ENCODE measurements around the gene CRISP1. TPM values are rescaled to one million over a fixed set of nuclear protein-coding genes. Genes with fewer than 3 reads are reported as not detected.

CRISP1 gene
- total and polyA plus RNA-seq, 2 donors (not counting 3 experiments of a cell fraction or from before 2014, with no cell fraction given), result not detected

DNA sequence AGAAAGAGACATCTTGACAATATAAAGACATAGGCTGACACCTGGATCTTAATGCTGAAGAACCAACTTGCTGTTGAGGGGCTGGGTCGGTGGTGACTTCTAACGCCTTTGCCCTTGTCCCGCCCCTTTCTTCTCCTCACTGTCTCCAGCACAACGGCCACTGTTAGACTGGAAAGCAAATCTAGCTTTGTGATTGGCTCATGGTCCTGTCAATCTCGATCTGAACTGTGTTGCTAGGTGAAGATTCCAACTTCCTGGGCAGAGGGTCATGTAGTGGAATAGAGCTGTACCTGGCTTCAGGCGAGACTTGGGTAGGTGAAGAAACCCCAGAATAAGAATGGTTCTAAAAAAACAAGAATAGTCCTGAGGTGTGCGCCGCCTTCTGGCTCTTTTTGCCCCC is 79.2 kb downstream of the CRISP1 start, which contains the start of gene PGK2:
Gene PGK2, minus strand, starts transcription at position 110 of the 400 bp plus-strand sequence. Its CDS starts 98 bp downstream, at position 12.
- Histone ChIP-seq H3K27me3 (ENCODE audit: control insufficient read depth in 2 of 2, insufficient read depth in 2 of 2, low read length in 2 of 2) (no peaks in the 10 kb centered on the region), H3K4me1 (ENCODE audit: control insufficient read depth, extremely low read depth, insufficient read depth, low read length) (no peaks in the 10 kb centered on the region), H3K27ac (ENCODE audit: insufficient read depth, low read depth, low read length) (no peak within 1 kb of the TSS), H4K20me1 (replicated peaks; ENCODE audit: control insufficient read depth, extremely low read depth, insufficient read depth, low read length) (no peaks in the 10 kb centered on the region), H3K9ac (replicated peaks; ENCODE audit: extremely low read depth, insufficient read depth, low read length) (no peak within 1 kb of the TSS), H3K79me2 (ENCODE audit: control insufficient read depth, insufficient read depth, low read length) (no peaks in the 10 kb centered on the region), H3K4me2 (ENCODE audit: insufficient read depth, low read length) (no peak within 1 kb of the TSS), H3K9me1 (replicated peaks; ENCODE audit: control insufficient read depth, extremely low read depth, insufficient read depth, low read length) (no peaks in the 10 kb centered on the region), H3K36me3 (ENCODE audit: control insufficient read depth in 2 of 2, extremely low read depth in 1 of 2, insufficient read depth in 2 of 2, low read length in 2 of 2) (no peaks in the 10 kb centered on the region), H3K9me3 (replicated peaks; ENCODE audit: control insufficient read depth, insufficient read depth, low read length) (peaks cover 4% of the 10 kb centered on the region), H3K4me3 (replicated peaks in 1 of 3; ENCODE audit: insufficient read depth in 1 of 3, low read depth in 1 of 3, low read length in 3 of 3) (no peak within 1 kb of the TSS), H2AFZ (ENCODE audit: low read depth, low read length) (no peak within 1 kb of the TSS)
- intact Hi-C loops (cut with micrococcal nuclease), result no loop called here
- TF ChIP-seq, protein P1, sequence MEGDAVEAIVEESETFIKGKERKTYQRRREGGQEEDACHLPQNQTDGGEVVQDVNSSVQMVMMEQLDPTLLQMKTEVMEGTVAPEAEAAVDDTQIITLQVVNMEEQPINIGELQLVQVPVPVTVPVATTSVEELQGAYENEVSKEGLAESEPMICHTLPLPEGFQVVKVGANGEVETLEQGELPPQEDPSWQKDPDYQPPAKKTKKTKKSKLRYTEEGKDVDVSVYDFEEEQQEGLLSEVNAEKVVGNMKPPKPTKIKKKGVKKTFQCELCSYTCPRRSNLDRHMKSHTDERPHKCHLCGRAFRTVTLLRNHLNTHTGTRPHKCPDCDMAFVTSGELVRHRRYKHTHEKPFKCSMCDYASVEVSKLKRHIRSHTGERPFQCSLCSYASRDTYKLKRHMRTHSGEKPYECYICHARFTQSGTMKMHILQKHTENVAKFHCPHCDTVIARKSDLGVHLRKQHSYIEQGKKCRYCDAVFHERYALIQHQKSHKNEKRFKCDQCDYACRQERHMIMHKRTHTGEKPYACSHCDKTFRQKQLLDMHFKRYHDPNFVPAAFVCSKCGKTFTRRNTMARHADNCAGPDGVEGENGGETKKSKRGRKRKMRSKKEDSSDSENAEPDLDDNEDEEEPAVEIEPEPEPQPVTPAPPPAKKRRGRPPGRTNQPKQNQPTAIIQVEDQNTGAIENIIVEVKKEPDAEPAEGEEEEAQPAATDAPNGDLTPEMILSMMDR (IDR thresholded peaks at IDR 0.05; ENCODE audit: extremely low read depth in 1 of 2, insufficient read depth in 1 of 2, low read depth in 1 of 2, low read length in 2 of 2), result no peak
- TF ChIP-seq GATA2 (IDR thresholded peaks at IDR 0.05; ENCODE audit: insufficient read depth, insufficient read length, low read depth, low read length), result no peak
- TF ChIP-seq MYC (IDR thresholded peaks at IDR 0.05; ENCODE audit: low read depth, low read length), result no peak
- no peak for TF ChIP-seq JUN (IDR thresholded peaks at IDR 0.05; ENCODE audit: borderline replicate concordance, insufficient read depth, insufficient read length, low read depth)
- TF ChIP-seq POLR2A (IDR thresholded peaks at IDR 0.05; ENCODE audit: low read depth, low read length), result no peak
- TF ChIP-seq EZH2 (IDR thresholded peaks at IDR 0.05; ENCODE audit: borderline replicate concordance, low read depth, low read length, severe bottlenecking), result no peak
- no peak for TF ChIP-seq FOS (IDR thresholded peaks at IDR 0.05; ENCODE audit: borderline replicate concordance, insufficient read depth, low read length)
- no peak for TF ChIP-seq POLR2AphosphoS5 (IDR thresholded peaks at IDR 0.05; ENCODE audit: insufficient read depth, low read depth, low read length)
- TF ChIP-seq, protein P2, sequence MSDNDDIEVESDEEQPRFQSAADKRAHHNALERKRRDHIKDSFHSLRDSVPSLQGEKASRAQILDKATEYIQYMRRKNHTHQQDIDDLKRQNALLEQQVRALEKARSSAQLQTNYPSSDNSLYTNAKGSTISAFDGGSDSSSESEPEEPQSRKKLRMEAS (IDR thresholded peaks at IDR 0.05; ENCODE audit: insufficient read depth, insufficient read length), result no peak
- FAIRE-seq, result no peak
- ChIA-PET CTCF (no interaction called here), POLR2A (no interaction called here)
- dilution Hi-C loops (cut with MboI; ENCODE audit: extremely low pct_ligation_motif_present, low sequenced_read_pairs), result no loop called here
- no TSS peak for BruUV-seq (replicated peaks)
- DNase-seq (ENCODE audit: low read depth, low spot score), result no peak

Measured in endothelial cell of umbilical vein (primary cell).